ENCODE data around the gene BIRC5.
A peak's percentile ranks its signal among the peaks of the same experiment; 100 is the strongest.

Gene BIRC5

DNA sequence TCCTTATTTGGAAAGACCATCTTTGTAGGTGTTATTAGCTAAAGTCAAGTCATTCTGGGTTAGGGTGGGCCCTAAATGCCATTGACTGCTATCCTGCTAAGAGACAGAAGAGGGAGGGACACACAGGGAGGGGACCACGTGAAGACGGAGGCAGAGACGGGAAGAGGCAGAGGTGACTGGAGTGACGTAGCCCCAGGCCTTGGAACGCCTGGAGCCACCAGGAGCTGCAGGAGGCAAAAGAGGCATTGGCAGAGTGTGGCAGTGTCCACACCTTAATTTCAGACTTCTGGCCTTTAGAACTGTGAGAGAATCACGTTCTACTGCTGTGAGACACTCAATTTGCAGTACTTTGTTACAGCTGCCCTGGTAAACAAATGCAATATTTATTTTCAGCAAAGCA, 13.6 kb upstream of the BIRC5 start:
- TF ChIP-seq CTCF (conservative IDR thresholded peaks at IDR 0.05; ENCODE audit: low read depth, low read length) = no peak
- no peak for DNase-seq (ENCODE audit: low read depth)
- H3K4me3 ChIP-seq (ENCODE audit: low read length) = no peak overlapping the region

- no peak for TF ChIP-seq CTCF (conservative IDR thresholded peaks at IDR 0.05; ENCODE audit: low read depth, low read length)
- DNase-seq (ENCODE audit: low read depth) = no peak
- no peak overlapping the region for H3K4me3 ChIP-seq (ENCODE audit: low read length)
These were observed 11.4 kb upstream of the BIRC5 start for GRCh38 chr17:78202666-78203065.

DNA sequence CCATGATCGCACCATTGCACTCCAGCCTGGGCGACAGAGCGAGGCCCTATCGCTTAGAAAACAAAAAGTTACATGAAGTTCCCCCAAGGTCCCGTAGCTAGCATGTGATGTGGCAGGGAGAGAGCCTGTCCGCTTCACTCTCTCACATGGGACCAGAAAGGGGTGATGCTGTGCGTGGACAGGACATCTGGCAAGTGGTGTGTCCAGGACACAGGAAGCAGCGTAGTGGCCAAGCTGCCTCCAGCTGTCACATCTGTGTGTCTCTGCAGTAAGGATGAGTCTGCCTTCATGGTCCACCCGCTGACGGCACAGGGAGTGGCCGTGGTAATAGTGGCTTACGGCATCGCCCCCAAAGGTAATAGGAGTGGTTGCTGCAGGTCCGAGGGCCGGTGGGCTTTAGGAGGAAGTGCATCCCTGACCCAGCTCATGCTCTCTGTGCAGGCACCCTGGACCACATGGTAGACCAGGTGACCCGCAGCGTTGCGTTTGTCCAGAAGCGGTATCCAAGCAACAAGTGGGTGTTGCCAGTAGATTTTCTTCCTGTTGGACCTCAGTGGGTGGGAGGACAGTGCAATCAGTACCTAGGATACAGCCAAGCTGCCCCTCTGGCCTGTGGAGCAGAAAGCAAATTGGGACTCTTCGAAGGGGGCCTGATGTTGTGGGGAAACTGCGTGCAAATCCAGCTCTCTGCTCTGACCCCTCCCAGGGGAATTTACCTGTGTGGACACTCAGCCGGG, 9.5 kb upstream of the BIRC5 start:
- no peak for TF ChIP-seq CTCF (conservative IDR thresholded peaks at IDR 0.05; ENCODE audit: low read depth, low read length)
- no peak for DNase-seq (ENCODE audit: low read depth)
- no peak overlapping the region for H3K4me3 ChIP-seq (ENCODE audit: low read length)

DNA sequence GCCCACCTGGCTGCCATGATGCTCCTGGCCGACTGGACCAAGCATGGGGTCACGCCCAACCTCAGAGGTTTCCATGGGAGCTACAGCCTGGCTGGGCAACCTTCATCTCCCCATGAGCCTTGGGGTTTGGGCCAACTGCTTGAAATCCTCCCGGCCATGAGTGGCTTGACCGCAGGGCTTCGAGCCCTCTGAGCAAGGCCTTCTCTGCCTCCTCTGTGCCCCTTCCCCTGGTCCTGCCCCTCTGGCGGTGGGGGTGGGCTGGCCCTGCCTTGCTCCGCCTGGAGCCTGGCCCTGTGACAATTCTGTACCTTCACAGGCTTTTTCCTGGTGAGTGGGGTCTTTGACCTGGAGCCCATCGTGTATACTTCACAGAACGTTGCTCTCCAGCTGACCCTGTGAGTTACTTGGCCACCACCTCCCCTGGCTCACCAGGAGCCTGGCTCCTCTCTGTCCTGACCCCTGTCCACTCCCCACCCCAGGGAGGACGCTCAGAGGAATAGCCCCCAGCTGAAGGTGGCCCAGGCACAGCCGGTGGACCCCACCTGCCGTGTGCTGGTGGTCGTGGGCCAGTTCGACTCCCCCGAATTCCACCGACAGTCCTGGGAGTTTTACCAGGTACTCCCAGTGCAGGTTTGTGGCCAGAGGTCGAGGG, 8.8 kb upstream of the BIRC5 start:
- TF ChIP-seq CTCF (conservative IDR thresholded peaks at IDR 0.05; ENCODE audit: low read depth, low read length) = no peak
- H3K4me3 ChIP-seq (ENCODE audit: low read length) = no peak overlapping the region
- no peak for DNase-seq (ENCODE audit: low read depth)

GRCh38 chr17:78206298-78206697, 7.8 kb upstream of the BIRC5 start:
- no peak for DNase-seq (ENCODE audit: low read depth)

DNA sequence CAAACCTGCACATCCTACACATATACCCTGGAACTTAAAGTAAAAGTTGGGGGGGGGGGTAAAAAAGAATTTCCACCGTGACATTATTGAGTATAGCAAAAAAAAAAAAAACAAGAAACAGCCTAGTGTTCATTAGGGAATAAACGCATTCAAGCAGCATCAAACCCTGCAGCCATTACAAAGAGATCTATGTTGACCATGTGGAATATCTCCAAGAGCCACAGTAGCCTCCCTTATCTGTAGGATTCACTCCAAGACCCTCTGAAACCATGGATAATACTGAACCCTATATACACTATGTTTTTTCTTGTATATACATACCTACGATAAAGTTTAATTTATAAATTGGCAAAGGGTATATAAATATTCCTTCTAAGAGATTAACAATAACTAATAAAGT, 5.6 kb upstream of the BIRC5 start:
- TF ChIP-seq CTCF (conservative IDR thresholded peaks at IDR 0.05; ENCODE audit: low read depth, low read length) = no peak
- no peak overlapping the region for H3K4me3 ChIP-seq (ENCODE audit: low read length)
- no peak for DNase-seq (ENCODE audit: low read depth)

More at GRCh38 chr17:78206298-78206697, 7.8 kb upstream of the BIRC5 start:
- H3K4me3 ChIP-seq (ENCODE audit: low read length) = no peak overlapping the region
- TF ChIP-seq CTCF (conservative IDR thresholded peaks at IDR 0.05; ENCODE audit: low read depth, low read length) = peak; percentile 10

DNA sequence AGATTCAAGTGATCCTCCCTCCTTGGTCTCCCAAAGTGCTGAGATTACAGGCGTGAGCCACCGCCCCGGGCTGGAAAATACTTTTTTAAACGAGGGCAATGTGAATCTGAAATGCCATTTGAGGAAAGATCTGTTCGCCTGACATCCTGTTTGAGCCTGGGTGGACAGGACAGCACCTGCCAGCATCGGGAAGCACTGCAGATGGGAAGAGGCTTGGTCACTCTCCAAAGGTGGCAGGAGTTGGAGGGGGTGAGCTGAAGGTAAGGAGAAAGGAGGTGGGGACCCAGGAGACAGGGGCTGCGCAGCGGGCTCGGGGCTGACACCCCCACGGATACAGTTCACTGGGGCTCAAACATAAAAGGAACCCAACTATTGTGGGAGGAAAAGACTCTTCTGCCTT, 3.9 kb upstream of the BIRC5 start:
- DNase-seq (ENCODE audit: low read depth) = no peak
- H3K4me3 ChIP-seq (ENCODE audit: low read length) = no peak overlapping the region
- no peak for TF ChIP-seq CTCF (conservative IDR thresholded peaks at IDR 0.05; ENCODE audit: low read depth, low read length)
